GM18951 (cell line): ENCODE data around the gene SLC22A12.

Experiments used
- POLR2A ChIP-seq: IDR thresholded peaks from 4 replicates; pipeline ENCODE4 v1.6.1; 2011; ENCODE audit warnings: mild to moderate bottlenecking; ENCODE audit not compliant: insufficient read length, insufficient read depth; ENCODE audit errors: extremely low read depth
- in situ Hi-C: fragments of 300-500 bp; cut with MboI; formaldehyde crosslinking; loops from one replicate; pipeline ENCODE4 v1.12.0; 2022; ENCODE audit warnings: low sequenced_read_pairs, mixed read lengths, inconsistent platforms; ENCODE audit not compliant: unreplicated experiment

Gene SLC22A12

GRCh38 chr11:64566915-64567891 lies 23.8 kb upstream of the SLC22A12 start:
- in situ Hi-C loops: no loop called here
- TF ChIP-seq POLR2A: no peak

- no peak for TF ChIP-seq POLR2A
- in situ Hi-C loops: no loop called here
Observed at GRCh38 chr11:64568041-64568571, 22.9 kb upstream of the SLC22A12 start.

- in situ Hi-C loops: no loop called here
- TF ChIP-seq POLR2A: no peak
Observed at GRCh38 chr11:64568584-64569140, 22.4 kb upstream of the SLC22A12 start.

DNA sequence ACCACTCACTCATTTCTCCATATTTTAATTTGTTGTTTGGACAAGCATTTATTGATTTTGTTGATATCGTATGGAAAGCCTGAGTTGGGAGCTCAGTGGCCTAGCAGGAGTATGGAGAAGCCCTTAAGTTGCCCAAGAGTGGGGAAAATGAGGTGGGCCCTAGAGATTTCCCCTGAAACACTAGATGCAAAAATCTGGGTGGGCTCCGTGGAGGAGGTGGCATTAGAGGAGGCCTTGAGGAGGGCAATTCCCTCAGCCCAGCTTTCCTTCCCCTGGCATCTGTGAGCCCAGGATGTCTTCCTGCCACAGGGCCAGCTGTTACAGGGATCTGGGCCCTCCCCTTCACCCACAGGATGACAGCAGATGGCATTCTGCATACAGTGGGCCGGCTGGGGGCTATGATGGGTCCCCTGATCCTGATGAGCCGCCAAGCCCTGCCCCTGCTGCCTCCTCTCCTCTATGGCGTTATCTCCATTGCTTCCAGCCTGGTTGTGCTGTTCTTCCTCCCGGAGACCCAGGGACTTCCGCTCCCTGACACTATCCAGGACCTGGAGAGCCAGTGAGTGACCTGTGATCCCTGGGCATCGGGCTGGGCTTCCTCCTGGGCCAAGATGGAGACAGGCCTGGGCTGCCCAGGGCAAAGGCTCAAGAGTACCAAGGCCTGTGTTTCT lies 21.6 kb upstream of the SLC22A12 start:
- in situ Hi-C loops: no loop called here
- TF ChIP-seq POLR2A: no peak

DNA sequence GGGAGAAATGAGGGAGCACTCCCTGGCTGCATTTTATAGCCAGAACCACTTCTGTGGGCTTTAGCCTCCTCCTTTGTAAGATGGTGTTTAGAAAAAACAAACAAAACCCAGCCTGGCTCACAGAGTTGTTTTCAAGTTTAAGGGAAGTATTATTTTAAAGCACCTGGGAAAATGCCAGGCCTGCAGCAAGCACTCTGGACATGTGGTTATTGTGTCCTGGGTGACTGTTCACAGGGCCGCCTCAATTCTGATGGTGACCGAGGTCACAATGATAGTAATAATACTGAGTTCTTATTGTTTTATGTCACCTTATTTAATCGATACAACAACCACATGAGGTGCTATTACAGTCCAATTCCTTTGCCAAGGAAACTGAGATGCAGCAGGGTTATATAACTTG lies 20.7 kb upstream of the SLC22A12 start:
- TF ChIP-seq POLR2A: no peak
- in situ Hi-C loops: no loop called here

GRCh38 chr11:64571050-64571409 lies 20.0 kb upstream of the SLC22A12 start:
- TF ChIP-seq POLR2A: no peak
- in situ Hi-C loops: no loop called here

DNA sequence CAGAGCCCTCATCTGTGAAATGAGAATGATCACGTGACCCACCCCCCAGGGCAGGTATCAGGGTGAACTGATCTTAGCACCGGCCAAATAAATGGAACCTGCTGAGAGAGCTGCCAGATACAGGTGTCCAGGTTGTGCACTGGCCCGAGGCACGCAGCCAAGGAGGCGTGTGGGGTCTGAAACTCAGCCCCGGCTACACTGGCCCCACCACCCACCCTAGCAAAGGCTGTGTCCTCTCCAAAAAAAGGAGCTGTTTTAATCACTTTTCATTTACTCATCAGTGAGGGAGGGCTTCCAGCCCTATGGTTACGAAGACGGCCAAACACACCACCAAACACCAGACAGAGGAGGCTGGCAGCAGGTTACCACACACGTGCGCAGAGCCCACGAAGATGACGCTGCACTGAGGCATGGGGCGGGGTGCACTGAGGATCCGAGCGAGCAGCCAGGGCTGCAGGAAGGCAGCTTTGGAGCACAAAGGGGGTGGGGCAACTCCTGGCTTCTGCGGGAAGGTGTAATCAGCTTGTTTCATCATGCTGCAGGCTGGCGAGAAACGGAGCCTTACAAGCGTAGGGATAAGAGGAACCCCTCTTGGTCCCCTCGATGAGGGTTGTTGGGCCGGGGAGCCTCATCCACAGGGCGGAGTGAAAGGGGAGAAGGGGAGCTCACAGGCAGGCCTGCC lies 19.5 kb upstream of the SLC22A12 start:
- TF ChIP-seq POLR2A: no peak
- in situ Hi-C loops: no loop called here

GRCh38 chr11:64572143-64572542 lies 18.9 kb upstream of the SLC22A12 start:
- no peak for TF ChIP-seq POLR2A
- in situ Hi-C loops: no loop called here

GRCh38 chr11:64577202-64577601 lies 13.8 kb upstream of the SLC22A12 start:
- in situ Hi-C loops: no loop called here
- TF ChIP-seq POLR2A: no peak

DNA sequence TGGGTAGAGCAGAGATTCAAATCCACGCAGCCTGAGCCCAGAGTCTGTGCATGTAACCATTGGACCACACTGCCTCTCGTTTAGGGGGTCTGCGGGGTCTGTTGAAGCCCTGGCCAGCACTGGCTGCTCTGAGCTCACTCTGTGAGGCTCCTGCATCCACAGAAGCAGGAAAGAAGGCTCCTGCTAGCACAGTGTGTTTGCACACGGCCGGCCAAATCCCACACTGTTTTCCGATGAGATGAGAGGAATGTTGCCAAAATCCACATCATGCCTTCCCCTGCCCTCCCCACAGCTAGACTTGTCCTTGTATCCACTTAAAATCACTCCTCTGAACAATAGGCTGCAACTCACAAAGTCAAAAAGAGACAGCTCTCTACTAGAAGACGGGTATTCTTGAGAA lies 10.6 kb upstream of the SLC22A12 start:
- no peak for TF ChIP-seq POLR2A
- in situ Hi-C loops: no loop called here

- no peak for TF ChIP-seq POLR2A
- in situ Hi-C loops: no loop called here
Observed at GRCh38 chr11:64581057-64581523, 9.9 kb upstream of the SLC22A12 start.

- in situ Hi-C loops: no loop called here
Observed at GRCh38 chr11:64582885-64583284, 8.1 kb upstream of the SLC22A12 start.

More at GRCh38 chr11:64582885-64583284, 8.1 kb upstream of the SLC22A12 start:
- no peak for TF ChIP-seq POLR2A
